Nephron (organoid): ENCODE measurements around the gene WASF2.

ENCODE experiments used
- H3K27ac Mint-ChIP-seq, 3 experiments: 2 replicates each; pipeline ENCODE4 v1.8.0; 2020; ENCODE audit warnings: mixed read lengths in 3 of 3, mild to moderate bottlenecking in 2 of 3, moderate library complexity in 1 of 3
- H3K27me3 Mint-ChIP-seq: 2 replicates; pipeline ENCODE4 v1.8.0; 2021; ENCODE audit warnings: low read depth, mild to moderate bottlenecking, moderate library complexity, mixed read lengths
- H3K36me3 Mint-ChIP-seq: 2 replicates; pipeline ENCODE4 v1.8.0; 2020; ENCODE audit warnings: low read depth, mixed read lengths
- H3K4me1 Mint-ChIP-seq: 2 replicates; pipeline ENCODE4 v1.8.0; 2020; ENCODE audit warnings: mixed read lengths
- H3K4me3 Mint-ChIP-seq, 3 experiments: 2 replicates each; pipeline ENCODE4 v1.8.0; 2020; ENCODE audit warnings: mild to moderate bottlenecking in 3 of 3, mixed read lengths in 3 of 3, moderate library complexity in 2 of 3
- H3K9me3 Mint-ChIP-seq: 2 replicates; pipeline ENCODE4 v1.8.0; 2020; ENCODE audit warnings: mixed read lengths
- TF ChIP-seq, protein P1 (sequence below), 3 experiments: fragments of 200-600 bp; sonication (generic); IDR thresholded peaks; one replicate each; pipeline ENCODE4 v1.5.0; 2021; ENCODE audit warnings: antibody characterized with exemption in 3 of 3; ENCODE audit not compliant: unreplicated experiment in 3 of 3

Gene WASF2

DNA sequence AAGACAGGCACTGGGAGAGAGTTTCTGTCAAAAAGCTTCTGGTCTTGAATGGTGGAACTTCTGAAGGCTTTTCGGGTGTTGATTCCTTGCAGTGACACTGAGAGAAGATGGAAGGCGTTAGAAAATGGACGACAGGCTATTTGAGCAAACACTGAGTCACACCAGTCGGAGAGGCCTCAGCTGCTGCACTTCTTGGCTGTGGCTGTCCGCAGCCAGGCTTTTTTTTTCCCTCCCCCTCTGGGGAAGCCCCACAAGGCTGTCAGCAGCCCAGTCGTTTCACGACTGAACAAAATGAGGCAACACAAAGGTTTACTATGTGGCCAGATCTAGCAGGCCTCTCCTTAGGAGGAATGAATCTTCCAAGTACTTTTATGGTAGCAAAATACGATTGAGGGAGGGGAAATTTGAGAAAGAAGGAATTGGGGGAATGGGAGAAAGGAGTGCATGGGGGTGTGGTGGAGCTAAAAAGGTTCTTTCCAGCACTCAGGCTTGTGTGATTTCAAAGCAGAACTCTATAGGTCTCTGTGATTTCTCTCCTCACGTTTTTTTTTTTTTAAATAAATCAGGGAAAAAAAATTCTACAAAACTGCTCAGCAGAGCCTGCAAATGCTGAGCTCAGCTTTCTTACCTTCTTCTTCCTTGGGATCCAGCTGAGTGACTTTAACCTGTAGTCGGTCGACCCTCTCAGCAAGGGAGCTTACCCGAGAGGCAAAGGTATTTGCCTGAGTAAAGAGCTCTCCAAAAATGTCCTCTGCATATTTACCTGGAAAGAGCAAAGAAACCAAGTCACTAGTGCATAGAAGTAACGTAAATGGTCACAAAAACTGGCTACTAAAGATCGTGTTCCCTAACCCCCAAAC is 71.4 kb downstream of the WASF2 start:
- H3K27ac Mint-ChIP-seq: peak overlapping the region; percentile 97 to 99 (median 98)
- no peaks in the 10 kb centered on the region for H3K9me3 Mint-ChIP-seq
- H3K36me3 Mint-ChIP-seq: peaks cover 40% of the 10 kb centered on the region
- no peaks in the 10 kb centered on the region for H3K27me3 Mint-ChIP-seq
- peak overlapping the region in 2 of 3 experiments; percentile 17 to 38 for H3K4me3 Mint-ChIP-seq
- TF ChIP-seq, protein P1, sequence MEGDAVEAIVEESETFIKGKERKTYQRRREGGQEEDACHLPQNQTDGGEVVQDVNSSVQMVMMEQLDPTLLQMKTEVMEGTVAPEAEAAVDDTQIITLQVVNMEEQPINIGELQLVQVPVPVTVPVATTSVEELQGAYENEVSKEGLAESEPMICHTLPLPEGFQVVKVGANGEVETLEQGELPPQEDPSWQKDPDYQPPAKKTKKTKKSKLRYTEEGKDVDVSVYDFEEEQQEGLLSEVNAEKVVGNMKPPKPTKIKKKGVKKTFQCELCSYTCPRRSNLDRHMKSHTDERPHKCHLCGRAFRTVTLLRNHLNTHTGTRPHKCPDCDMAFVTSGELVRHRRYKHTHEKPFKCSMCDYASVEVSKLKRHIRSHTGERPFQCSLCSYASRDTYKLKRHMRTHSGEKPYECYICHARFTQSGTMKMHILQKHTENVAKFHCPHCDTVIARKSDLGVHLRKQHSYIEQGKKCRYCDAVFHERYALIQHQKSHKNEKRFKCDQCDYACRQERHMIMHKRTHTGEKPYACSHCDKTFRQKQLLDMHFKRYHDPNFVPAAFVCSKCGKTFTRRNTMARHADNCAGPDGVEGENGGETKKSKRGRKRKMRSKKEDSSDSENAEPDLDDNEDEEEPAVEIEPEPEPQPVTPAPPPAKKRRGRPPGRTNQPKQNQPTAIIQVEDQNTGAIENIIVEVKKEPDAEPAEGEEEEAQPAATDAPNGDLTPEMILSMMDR (IDR thresholded peaks at IDR 0.05; ENCODE audit: unreplicated experiment in 3 of 3): no peak
- H3K4me1 Mint-ChIP-seq: peaks cover 52% of the 10 kb centered on the region

DNA sequence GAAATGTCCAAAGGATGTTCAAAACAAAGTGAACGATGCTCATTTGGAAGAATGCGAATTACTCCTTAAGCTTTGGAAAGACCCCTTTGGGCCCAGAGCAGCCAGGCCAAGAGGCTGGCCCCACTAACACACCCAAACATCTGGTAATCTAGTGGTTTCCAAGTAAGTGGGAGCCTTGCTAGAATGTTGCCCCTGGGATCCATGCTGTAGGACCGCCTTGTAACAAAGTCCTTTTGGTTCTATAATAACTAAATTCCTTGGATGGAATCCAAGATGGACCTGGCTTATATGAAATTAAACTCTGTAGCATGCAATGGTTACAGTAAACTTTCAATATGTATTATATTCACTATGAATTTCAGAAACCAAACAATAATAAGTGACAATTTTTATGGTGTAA is 72.3 kb downstream of the WASF2 start:
- H3K4me1 Mint-ChIP-seq: peaks cover 50% of the 10 kb centered on the region

DNA sequence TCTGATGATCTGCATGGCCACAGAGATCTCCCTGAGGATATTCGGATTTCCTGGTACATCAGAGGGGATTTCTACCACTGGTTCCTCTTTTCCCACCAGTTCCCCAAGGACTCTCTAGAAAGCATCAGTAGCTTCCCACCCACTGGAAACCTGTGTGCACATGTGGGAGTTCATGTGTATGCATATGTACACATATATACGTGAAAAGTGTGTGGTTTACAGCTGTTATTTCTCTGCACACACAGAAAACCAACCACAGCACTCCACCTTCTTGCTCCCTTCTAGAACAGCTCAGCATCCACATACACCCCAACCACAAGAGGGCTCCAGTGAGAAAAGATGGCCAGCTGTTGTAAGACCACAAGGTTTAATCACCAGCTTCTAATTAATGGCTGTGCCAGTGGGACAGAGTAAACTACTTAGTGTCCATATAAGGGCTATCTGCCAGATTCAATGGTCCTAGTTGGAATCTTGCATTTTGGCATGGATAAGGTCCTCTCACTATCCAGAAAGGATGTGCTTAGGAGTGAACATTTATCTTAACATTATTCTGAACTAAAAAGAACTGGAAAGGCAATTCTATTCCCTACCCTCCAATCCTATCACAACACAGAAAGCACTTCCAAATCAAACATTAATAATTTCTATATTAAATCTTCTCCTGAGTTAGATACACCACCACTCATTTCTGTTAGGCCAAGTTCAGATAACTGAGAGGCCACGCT is 73.4 kb downstream of the WASF2 start:
- H3K27ac Mint-ChIP-seq: peak overlapping the region; percentile 97 to 99 (median 98)
- TF ChIP-seq, protein P1 (IDR thresholded peaks at IDR 0.05; ENCODE audit: unreplicated experiment in 3 of 3): peak; percentile 30 to 55 (median 35)
- no peaks in the 10 kb centered on the region for H3K9me3 Mint-ChIP-seq
- peaks cover 55% of the 10 kb centered on the region for H3K36me3 Mint-ChIP-seq
- H3K4me3 Mint-ChIP-seq: no peak overlapping the region
- peaks cover 50% of the 10 kb centered on the region for H3K4me1 Mint-ChIP-seq
- no peaks in the 10 kb centered on the region for H3K27me3 Mint-ChIP-seq

More for the DNA sequence above, 72.3 kb downstream of the WASF2 start:
- Mint-ChIP-seq H3K4me3 (no peak overlapping the region), H3K36me3 (peaks cover 49% of the 10 kb centered on the region), H3K27ac (peak overlapping the region; percentile 97 to 99 (median 98)), H3K9me3 (no peaks in the 10 kb centered on the region), H3K27me3 (no peaks in the 10 kb centered on the region)
- TF ChIP-seq, protein P1 (IDR thresholded peaks at IDR 0.05; ENCODE audit: unreplicated experiment in 3 of 3): no peak

DNA sequence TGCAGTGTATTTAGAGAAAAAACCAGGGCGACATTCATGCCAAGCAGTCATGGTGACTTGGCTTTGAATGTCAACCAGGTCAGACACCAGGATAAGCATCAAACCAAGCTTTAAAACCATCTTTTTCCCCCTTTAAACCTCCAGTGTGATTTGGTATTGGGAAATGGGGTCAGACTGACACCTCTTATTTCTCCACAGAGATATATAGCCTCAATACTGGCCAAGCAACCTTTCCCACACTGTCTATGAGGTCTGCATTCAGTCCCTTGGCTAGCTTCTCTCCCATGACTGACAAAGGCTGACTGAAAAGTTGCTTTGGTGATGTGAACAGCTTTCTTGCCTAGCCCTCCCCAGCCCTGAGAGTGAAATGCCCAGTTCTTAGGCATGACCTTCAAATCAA is 75.9 kb downstream of the WASF2 start:
- H3K27me3 Mint-ChIP-seq: no peaks in the 10 kb centered on the region
- H3K4me1 Mint-ChIP-seq: peaks cover 43% of the 10 kb centered on the region
- H3K4me3 Mint-ChIP-seq: no peak overlapping the region
- TF ChIP-seq, protein P1 (IDR thresholded peaks at IDR 0.05; ENCODE audit: unreplicated experiment in 3 of 3): no peak
- no peak overlapping the region for H3K27ac Mint-ChIP-seq
- peaks cover 72% of the 10 kb centered on the region for H3K36me3 Mint-ChIP-seq
- H3K9me3 Mint-ChIP-seq: no peaks in the 10 kb centered on the region

DNA sequence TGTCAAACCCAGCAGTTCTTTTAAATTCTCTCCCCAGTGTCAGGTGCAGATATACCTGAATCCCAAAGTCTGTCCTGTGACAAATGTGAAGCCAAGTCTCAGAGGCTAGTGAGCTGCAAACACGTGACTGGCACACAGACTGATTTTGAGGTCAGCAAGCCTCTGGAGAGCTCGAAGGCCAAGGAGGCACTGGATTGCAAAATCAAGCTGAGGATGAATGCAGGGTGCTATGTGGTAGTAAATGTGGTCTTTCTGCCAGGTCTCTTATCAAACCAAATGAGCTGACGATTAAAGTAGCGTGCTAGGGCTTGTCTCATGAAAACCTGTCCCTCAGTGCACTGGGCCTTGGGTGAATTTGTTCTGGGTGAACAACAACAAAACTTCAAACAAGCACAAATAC is 77.0 kb downstream of the WASF2 start:
- H3K27me3 Mint-ChIP-seq: no peaks in the 10 kb centered on the region
- no peak overlapping the region for H3K27ac Mint-ChIP-seq
- peaks cover 81% of the 10 kb centered on the region for H3K36me3 Mint-ChIP-seq
- TF ChIP-seq, protein P1 (IDR thresholded peaks at IDR 0.05; ENCODE audit: unreplicated experiment in 3 of 3): no peak
- no peaks in the 10 kb centered on the region for H3K9me3 Mint-ChIP-seq
- H3K4me1 Mint-ChIP-seq: peaks cover 32% of the 10 kb centered on the region
- no peak overlapping the region for H3K4me3 Mint-ChIP-seq
